A549 (cell line): ENCODE results near the gene GLCE. TPM values are rescaled to one million over a fixed set of nuclear protein-coding genes. Genes with fewer than 3 reads are reported as not detected.

ENCODE experiments used
- ATAC-seq, 2 experiments: fragments of 200-7000 bp in 1 of 2; fragments of >200 bp in 1 of 2; cut with Nextera tagmentation in 1 of 2; cut with Tn5 transposase in 1 of 2; 3 replicates each; pipeline versions ENCODE4 v1.8.0 to v1.9.1; 2018 to 2020; ENCODE audit warnings: mild to moderate bottlenecking in 1 of 2, moderate library complexity in 1 of 2
- CTCF ChIA-PET: fragments of 300-600 bp; sonication (Branson Sonifier 250); formaldehyde crosslinking; extraction: SDS; loops from one replicate; lab custom pipeline; 2021; ENCODE audit warnings: antibody characterized with exemption, inconsistent platforms; lab: Yijun Ruan, JAX
- POLR2A ChIA-PET: fragments of 350-600 bp; formaldehyde crosslinking; extraction: SDS; loops from one replicate; lab custom pipeline; 2021; ENCODE audit warnings: antibody characterized with exemption, inconsistent platforms; lab: Yijun Ruan, JAX
- DNase-seq, 2 experiments: peaks; one replicate each; pipeline versions ENCODE4 v3.0.0 to v3.0.0-alpha.2; 2011 to 2016; ENCODE audit warnings: low read depth in 1 of 2, low spot score in 1 of 2
- FAIRE-seq: peaks from 2 replicates; lab custom pipeline; 2011; peaks lifted over from hg19 to GRCh38; lab: Jason Lieb, UNC
- H3K27ac ChIP-seq, 2 experiments: fragments of >200 bp; sonication (Bioruptor Twin); formaldehyde crosslinking; 3 replicates each; pipeline ENCODE4 v1.5.1; 2016 to 2017
- H3K4me1 ChIP-seq: fragments of >200 bp; sonication (Bioruptor Twin); formaldehyde crosslinking; 3 replicates; pipeline ENCODE4 v1.6.1; 2016
- H3K4me2 ChIP-seq: fragments of >200 bp; sonication (Bioruptor Twin); formaldehyde crosslinking; 3 replicates; pipeline ENCODE4 v1.6.1; 2016
- H3K4me3 ChIP-seq: fragments of >200 bp; sonication (Bioruptor Twin); formaldehyde crosslinking; 3 replicates; pipeline ENCODE4 v1.5.1; 2016
- H3K9me3 ChIP-seq: fragments of >200 bp; sonication (Bioruptor Twin); formaldehyde crosslinking; 3 replicates; pipeline ENCODE4 v1.6.1; 2016
- CBX2 ChIP-seq: fragments of 200-600 bp; sonication (generic); IDR thresholded peaks from 2 replicates; pipeline ENCODE4 v1.6.1; 2016; ENCODE audit warnings: low read depth, mild to moderate bottlenecking, borderline replicate concordance
- CEBPB ChIP-seq, 2 experiments: fragments of >200 bp in 1 of 2; sonication (Bioruptor Twin) in 1 of 2; formaldehyde crosslinking in 1 of 2; IDR thresholded peaks; 2 replicates each; pipeline ENCODE4 v1.6.1; 2012 to 2016
- EP300 ChIP-seq, 2 experiments: fragments of >200 bp; sonication (Bioruptor Twin); formaldehyde crosslinking; IDR thresholded peaks; 2 replicates in 1 of 2; 3 replicates in 1 of 2; pipeline ENCODE4 v1.6.1; 2016 to 2017
- ESRRA ChIP-seq: fragments of 150-350 bp; IDR thresholded peaks from 2 replicates; pipeline ENCODE4 v1.6.1; 2014; ENCODE audit warnings: mild to moderate bottlenecking, low read length, borderline replicate concordance
- FOXS1 ChIP-seq: fragments of 250-450 bp; sonication (Bioruptor Pico); IDR thresholded peaks from 2 replicates; pipeline ENCODE4 v1.5.0; 2020; ENCODE audit warnings: mild to moderate bottlenecking, moderate library complexity
- HDAC2 ChIP-seq: fragments of 200-600 bp; sonication (generic); IDR thresholded peaks from 2 replicates; pipeline ENCODE4 v1.6.1; 2016
- HOXA7 ChIP-seq: fragments of 250-450 bp; sonication (Bioruptor Pico); IDR thresholded peaks from 2 replicates; pipeline ENCODE4 v1.5.0; 2020; ENCODE audit warnings: mild to moderate bottlenecking, moderate library complexity
- JUNB ChIP-seq: fragments of >200 bp; sonication (Bioruptor Twin); formaldehyde crosslinking; IDR thresholded peaks from 2 replicates; pipeline ENCODE4 v1.6.1; 2016
- KDM1A ChIP-seq: fragments of 200-600 bp; sonication (generic); IDR thresholded peaks from 2 replicates; pipeline ENCODE4 v1.6.1; 2016; ENCODE audit warnings: low read depth, mild to moderate bottlenecking
- MAZ ChIP-seq: fragments of 150-350 bp; IDR thresholded peaks from 2 replicates; pipeline ENCODE4 v1.6.1; 2014; ENCODE audit warnings: antibody characterized with exemption, low read depth, low read length, borderline replicate concordance
- NPAS2 ChIP-seq: fragments of 250-450 bp; sonication (Bioruptor Pico); IDR thresholded peaks from 2 replicates; pipeline ENCODE4 v1.8.0; 2022; ENCODE audit warnings: mild to moderate bottlenecking, moderate library complexity, borderline replicate concordance
- PHF8 ChIP-seq: fragments of 200-600 bp; sonication (generic); IDR thresholded peaks from 2 replicates; pipeline ENCODE4 v1.6.1; 2016; ENCODE audit warnings: low read depth, mild to moderate bottlenecking, antibody characterized with exemption, moderate library complexity, borderline replicate concordance
- POLR2A ChIP-seq: IDR thresholded peaks from 2 replicates; pipeline ENCODE4 v1.6.1; 2012; ENCODE audit warnings: mild to moderate bottlenecking, low read length
- RNF2 ChIP-seq: fragments of 200-600 bp; sonication (generic); IDR thresholded peaks from 2 replicates; pipeline ENCODE4 v1.6.1; 2016; ENCODE audit warnings: low read depth, mild to moderate bottlenecking, antibody characterized with exemption, moderate library complexity, borderline replicate concordance
- TP53 ChIP-seq: fragments of 250-450 bp; sonication (Bioruptor Pico); IDR thresholded peaks from 2 replicates; pipeline ENCODE4 v1.5.0; 2021; ENCODE audit warnings: mild to moderate bottlenecking, moderate library complexity
- ZC3H11A ChIP-seq: fragments of 450-650 bp; IDR thresholded peaks from 2 replicates; pipeline ENCODE4 v1.6.1; 2014; ENCODE audit warnings: antibody characterized with exemption, mild to moderate bottlenecking
- ZNF302 ChIP-seq: fragments of 250-450 bp; sonication (Bioruptor Pico); IDR thresholded peaks from 2 replicates; pipeline ENCODE4 v1.9.0; 2021; ENCODE audit warnings: inconsistent platforms, mild to moderate bottlenecking, moderate library complexity
- WGBS: methylation state at CpG from one replicate; pipeline ENCODE4 v1.1.6; 2017; ENCODE audit errors: missing lambda C conversion rate; 5-methylcytosine and 5-hydroxymethylcytosine counted together
- polyA plus RNA-seq, 4 experiments: library from polyadenylated mRNA; depleted of rRNA in 3 of 4; stranded (reverse); fragments of >200 nt; fragmentation: RNase III in 1 of 4; extraction: RNeasy Plus Mini Kit Qiagen cat#74134 plus additional on column Dnase treatment in 1 of 4; gene quantifications; 2 replicates in 3 of 4; 3 replicates in 1 of 4; pipeline ENCODE4 v1.2.3, GENCODE V29; 2011 to 2017
- TF ChIP-seq, protein P1 (sequence below): fragments of 200-600 bp; sonication (generic); IDR thresholded peaks from 2 replicates; pipeline ENCODE4 v1.6.1; 2016; ENCODE audit warnings: antibody characterized with exemption, mild to moderate bottlenecking, moderate library complexity
- TF ChIP-seq, protein P2 (sequence below): IDR thresholded peaks from 2 replicates; pipeline ENCODE4 v1.6.1; 2012
- TF ChIP-seq, protein P3 (sequence below): fragments of 250-450 bp; sonication (Bioruptor Pico); IDR thresholded peaks from 2 replicates; pipeline ENCODE4 v1.5.0; 2021; ENCODE audit warnings: mild to moderate bottlenecking, moderate library complexity, borderline replicate concordance
- TF ChIP-seq, protein P4 (sequence below): IDR thresholded peaks from 2 replicates; pipeline ENCODE4 v1.6.1; 2012

GLCE gene
- polyA plus RNA-seq, 2 of the 4 experiments (the other 2 are of a cell fraction) = 19.6 to 41.8 TPM

DNA sequence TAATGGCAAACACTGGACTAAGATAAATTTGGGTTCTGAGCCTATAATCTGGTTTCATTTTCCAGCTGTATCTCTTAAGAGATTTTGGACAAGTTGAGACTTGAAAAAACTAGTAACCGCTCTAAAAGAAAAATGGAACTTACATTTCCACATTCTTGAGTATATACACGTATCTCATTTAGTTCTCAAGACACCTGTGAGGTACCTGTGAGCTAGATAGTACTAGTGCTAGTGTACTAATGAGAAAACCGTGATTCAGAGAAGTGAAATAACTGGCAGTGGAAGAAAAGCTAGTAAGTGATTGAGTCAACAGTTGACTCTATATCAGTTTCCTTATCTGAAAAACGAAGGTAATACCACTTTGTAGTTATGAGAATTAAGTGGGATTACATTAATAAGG, 76.1 kb downstream of the GLCE start:
- ATAC-seq (no peak), DNase-seq (no peak), FAIRE-seq (no peak)
- no peak overlapping the region for H3K27ac ChIP-seq
- H3K9me3 ChIP-seq = peaks cover 6% of the 10 kb centered on the region
- ChIA-PET POLR2A (no interaction called here), CTCF (interaction anchor here (1.0 kb wide), 1 partner anchor 205 kb away, joined by 4 read pairs; no protein-coding TSS in a partner anchor)
- TF ChIP-seq RNF2 (no peak), HOXA7 (CRISPR knock-in tag) (no peak)
- H3K4me3 ChIP-seq = no peak overlapping the region
- no peak overlapping the region for H3K4me2 ChIP-seq
- no peaks in the 10 kb centered on the region for H3K4me1 ChIP-seq
- WGBS = 82% methylated on average over 4 of the region's 4 CpGs

DNA sequence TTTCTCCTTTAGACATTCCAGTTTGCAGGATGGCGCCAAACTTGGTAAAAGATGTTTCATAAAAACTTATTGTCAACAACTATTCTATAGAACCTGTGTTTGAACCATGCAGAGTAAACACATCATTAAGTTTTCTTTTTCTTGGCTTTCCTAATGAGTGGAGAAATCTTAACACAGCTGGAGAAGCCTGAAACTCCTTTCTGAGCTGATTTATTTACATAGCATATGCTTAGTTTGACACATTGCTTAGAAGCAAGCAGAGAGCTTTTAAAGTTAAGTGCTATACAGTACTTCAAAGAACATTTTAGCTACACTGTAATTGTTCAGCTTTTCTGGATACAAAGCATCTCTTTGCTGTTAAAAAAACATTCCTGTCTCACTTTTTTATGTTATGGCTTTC, 77.3 kb downstream of the GLCE start:
- peaks cover 6% of the 10 kb centered on the region for H3K9me3 ChIP-seq
- ATAC-seq (no peak), FAIRE-seq (peak; percentile 23), DNase-seq (no peak)
- TF ChIP-seq, protein P1, sequence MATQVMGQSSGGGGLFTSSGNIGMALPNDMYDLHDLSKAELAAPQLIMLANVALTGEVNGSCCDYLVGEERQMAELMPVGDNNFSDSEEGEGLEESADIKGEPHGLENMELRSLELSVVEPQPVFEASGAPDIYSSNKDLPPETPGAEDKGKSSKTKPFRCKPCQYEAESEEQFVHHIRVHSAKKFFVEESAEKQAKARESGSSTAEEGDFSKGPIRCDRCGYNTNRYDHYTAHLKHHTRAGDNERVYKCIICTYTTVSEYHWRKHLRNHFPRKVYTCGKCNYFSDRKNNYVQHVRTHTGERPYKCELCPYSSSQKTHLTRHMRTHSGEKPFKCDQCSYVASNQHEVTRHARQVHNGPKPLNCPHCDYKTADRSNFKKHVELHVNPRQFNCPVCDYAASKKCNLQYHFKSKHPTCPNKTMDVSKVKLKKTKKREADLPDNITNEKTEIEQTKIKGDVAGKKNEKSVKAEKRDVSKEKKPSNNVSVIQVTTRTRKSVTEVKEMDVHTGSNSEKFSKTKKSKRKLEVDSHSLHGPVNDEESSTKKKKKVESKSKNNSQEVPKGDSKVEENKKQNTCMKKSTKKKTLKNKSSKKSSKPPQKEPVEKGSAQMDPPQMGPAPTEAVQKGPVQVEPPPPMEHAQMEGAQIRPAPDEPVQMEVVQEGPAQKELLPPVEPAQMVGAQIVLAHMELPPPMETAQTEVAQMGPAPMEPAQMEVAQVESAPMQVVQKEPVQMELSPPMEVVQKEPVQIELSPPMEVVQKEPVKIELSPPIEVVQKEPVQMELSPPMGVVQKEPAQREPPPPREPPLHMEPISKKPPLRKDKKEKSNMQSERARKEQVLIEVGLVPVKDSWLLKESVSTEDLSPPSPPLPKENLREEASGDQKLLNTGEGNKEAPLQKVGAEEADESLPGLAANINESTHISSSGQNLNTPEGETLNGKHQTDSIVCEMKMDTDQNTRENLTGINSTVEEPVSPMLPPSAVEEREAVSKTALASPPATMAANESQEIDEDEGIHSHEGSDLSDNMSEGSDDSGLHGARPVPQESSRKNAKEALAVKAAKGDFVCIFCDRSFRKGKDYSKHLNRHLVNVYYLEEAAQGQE = no peak
- TF ChIP-seq PHF8 (no peak), ZC3H11A (no peak), TP53 (CRISPR knock-in tag) (no peak), POLR2A (no peak), CBX2 (no peak), CEBPB (IDR thresholded peaks at IDR 0.05) (no peak), ESRRA (no peak)
- TF ChIP-seq, protein P2, sequence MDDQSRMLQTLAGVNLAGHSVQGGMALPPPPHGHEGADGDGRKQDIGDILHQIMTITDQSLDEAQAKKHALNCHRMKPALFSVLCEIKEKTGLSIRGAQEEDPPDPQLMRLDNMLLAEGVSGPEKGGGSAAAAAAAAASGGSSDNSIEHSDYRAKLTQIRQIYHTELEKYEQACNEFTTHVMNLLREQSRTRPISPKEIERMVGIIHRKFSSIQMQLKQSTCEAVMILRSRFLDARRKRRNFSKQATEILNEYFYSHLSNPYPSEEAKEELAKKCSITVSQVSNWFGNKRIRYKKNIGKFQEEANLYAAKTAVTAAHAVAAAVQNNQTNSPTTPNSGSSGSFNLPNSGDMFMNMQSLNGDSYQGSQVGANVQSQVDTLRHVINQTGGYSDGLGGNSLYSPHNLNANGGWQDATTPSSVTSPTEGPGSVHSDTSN = no peak
- POLR2A ChIA-PET = no interaction called here
- H3K4me1 ChIP-seq = no peaks in the 10 kb centered on the region
- CTCF ChIA-PET = interaction anchor here (0.8 to 2.3 kb wide), 5 partner anchors 9 to 180 kb away, joined by 3 to 6 read pairs (median 4); no protein-coding TSS in a partner anchor
- no peak overlapping the region for H3K27ac ChIP-seq
- 97% methylated on average over 1 of the region's 1 CpG for WGBS
- H3K4me3 ChIP-seq = no peak overlapping the region
- H3K4me2 ChIP-seq = no peak overlapping the region

DNA sequence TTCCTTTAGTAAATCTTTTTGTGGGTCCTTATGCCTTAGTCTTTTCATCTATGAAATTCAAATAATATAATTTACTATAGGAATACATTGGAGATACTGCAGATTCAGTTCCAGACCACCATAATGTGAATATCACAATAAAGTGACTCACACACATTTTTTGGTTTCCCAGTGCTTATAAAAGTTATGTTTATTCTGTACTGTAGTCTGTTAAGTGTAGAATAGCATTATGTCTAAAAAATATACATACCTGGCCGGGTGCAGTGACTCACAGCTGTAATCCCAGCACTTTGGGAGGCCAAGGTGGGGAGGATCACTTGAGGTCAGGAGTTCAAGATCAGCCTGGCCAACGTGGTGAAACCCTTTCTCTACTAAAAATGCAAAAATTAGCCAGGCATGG, 84.4 kb downstream of the GLCE start:
- DNase-seq = no peak
- no peak overlapping the region for H3K4me3 ChIP-seq
- 0 out of 3 replicates have a peak, but pooled peaks cover 3% of the 10 kb centered on the region for H3K4me1 ChIP-seq
- ATAC-seq = no peak
- H3K9me3 ChIP-seq = no peaks in the 10 kb centered on the region
- CTCF ChIA-PET = interaction anchor here (1.4 to 2.9 kb wide), 4 partner anchors 9 to 186 kb away, joined by 6 to 12 read pairs (median 7); no protein-coding TSS in a partner anchor
- H3K4me2 ChIP-seq = no peak overlapping the region
- no peak for FAIRE-seq
- no peak overlapping the region for H3K27ac ChIP-seq
- no peak for TF ChIP-seq FOXS1
- TF ChIP-seq EP300 (IDR thresholded peaks at IDR 0.05) = no peak
- TF ChIP-seq, protein P1 = no peak
- TF ChIP-seq KDM1A = no peak
- no peak for TF ChIP-seq MAZ
- TF ChIP-seq, protein P3, sequence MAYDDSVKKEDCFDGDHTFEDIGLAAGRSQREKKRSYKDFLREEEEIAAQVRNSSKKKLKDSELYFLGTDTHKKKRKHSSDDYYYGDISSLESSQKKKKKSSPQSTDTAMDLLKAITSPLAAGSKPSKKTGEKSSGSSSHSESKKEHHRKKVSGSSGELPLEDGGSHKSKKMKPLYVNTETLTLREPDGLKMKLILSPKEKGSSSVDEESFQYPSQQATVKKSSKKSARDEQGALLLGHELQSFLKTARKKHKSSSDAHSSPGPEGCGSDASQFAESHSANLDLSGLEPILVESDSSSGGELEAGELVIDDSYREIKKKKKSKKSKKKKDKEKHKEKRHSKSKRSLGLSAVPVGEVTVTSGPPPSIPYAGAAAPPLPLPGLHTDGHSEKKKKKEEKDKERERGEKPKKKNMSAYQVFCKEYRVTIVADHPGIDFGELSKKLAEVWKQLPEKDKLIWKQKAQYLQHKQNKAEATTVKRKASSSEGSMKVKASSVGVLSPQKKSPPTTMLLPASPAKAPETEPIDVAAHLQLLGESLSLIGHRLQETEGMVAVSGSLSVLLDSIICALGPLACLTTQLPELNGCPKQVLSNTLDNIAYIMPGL = no peak
- TF ChIP-seq ZNF302 (CRISPR knock-in tag) = no peak
- TF ChIP-seq, protein P4, sequence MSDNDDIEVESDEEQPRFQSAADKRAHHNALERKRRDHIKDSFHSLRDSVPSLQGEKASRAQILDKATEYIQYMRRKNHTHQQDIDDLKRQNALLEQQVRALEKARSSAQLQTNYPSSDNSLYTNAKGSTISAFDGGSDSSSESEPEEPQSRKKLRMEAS = no peak
- TF ChIP-seq HDAC2 = no peak
- no peak for TF ChIP-seq JUNB
- no peak for TF ChIP-seq RNF2
- TF ChIP-seq TP53 (CRISPR knock-in tag) = no peak
- TF ChIP-seq NPAS2 = no peak
- 18% methylated on average over 2 of the region's 2 CpGs for WGBS
- POLR2A ChIA-PET = no interaction called here
